Measurements from ENCODE around the gene CRELD1. TPM values are rescaled to one million over a fixed set of nuclear protein-coding genes. Genes with fewer than 3 reads are reported as not detected.

Gene CRELD1
- total and polyA plus RNA-seq, 2 donors (not counting 1 experiment from before 2014, with no cell fraction given), result 46.8 to 47.6 TPM

- Histone ChIP-seq H3K36me3 (replicated peaks in 1 of 2; ENCODE audit: control extremely low read depth in 1 of 2, control insufficient read depth in 1 of 2, extremely low read depth in 1 of 2, insufficient read depth in 2 of 2, low read length in 1 of 2) (peaks cover 0 to 27% of the 10 kb centered on the region in 2 experiments), H3K9ac (ENCODE audit: low read length) (no peak overlapping the region), H3K27ac (ENCODE audit: low read length in 2 of 2) (no peak overlapping the region), H3K27me3 (replicated peaks in 1 of 4; ENCODE audit: control extremely low read depth in 1 of 4, control insufficient read depth in 3 of 4, insufficient read depth in 4 of 4, low read length in 3 of 4) (no peaks in the 10 kb centered on the region), H3K4me2 (replicated peaks; ENCODE audit: low read depth, low read length, poor library complexity, severe bottlenecking) (no peak overlapping the region), H3K9me3 (ENCODE audit: control extremely low read depth in 1 of 3, control insufficient read depth in 2 of 3, insufficient read depth in 1 of 3, low read length in 2 of 3) (no peaks in the 10 kb centered on the region), H4K20me1 (ENCODE audit: control insufficient read depth, insufficient read depth, low read length, poor library complexity, severe bottlenecking) (no peaks in the 10 kb centered on the region), H3K4me1 (ENCODE audit: control insufficient read depth in 2 of 2, insufficient read depth in 2 of 2, low read length in 2 of 2) (peaks cover 22 to 26% of the 10 kb centered on the region in 2 donors), H2AFZ (ENCODE audit: insufficient read depth, low read depth, low read length, poor library complexity, severe bottlenecking) (no peak overlapping the region), H3K79me2 (ENCODE audit: control insufficient read depth, insufficient read depth, low read length) (peaks cover 27% of the 10 kb centered on the region), H3K4me3 (ENCODE audit: control extremely low read depth in 1 of 5, extremely low read depth in 1 of 5, insufficient read depth in 1 of 5, low read depth in 2 of 5, low read length in 4 of 5) (no peak overlapping the region)
- Mint-ChIP-seq H3K27me3 (no peaks in the 10 kb centered on the region), H3K4me3 (no peak overlapping the region), H3K4me1 (peaks cover 39% of the 10 kb centered on the region), H3K27ac (no peak overlapping the region), H3K9me3 (ENCODE audit: insufficient read depth) (no peaks in the 10 kb centered on the region)
- POLR2A ChIA-PET, result interaction anchor here (0.6 to 1.6 kb wide), 2 partner anchors 10 to 51 kb away, joined by 4 to 5 read pairs; partner anchors contain the start of gene EMC3
- TF ChIP-seq EZH2 (IDR thresholded peaks at IDR 0.05; ENCODE audit: borderline replicate concordance, insufficient read depth, low read depth, low read length, poor library complexity, severe bottlenecking), result no peak
- TF ChIP-seq CTCF (IDR thresholded peaks at IDR 0.05), result no peak
- intact Hi-C loops (cut with micrococcal nuclease), result no loop called here
- CTCF ChIA-PET, result interaction anchor here (2.1 to 6.0 kb wide), 2 partner anchors 11 to 15 kb away, joined by 5 to 47 read pairs; no protein-coding TSS in a partner anchor
- no peak for DNase-seq
- 100% methylated on average over 1 of the region's 5 CpGs for WGBS (ENCODE audit: insufficient coverage)
- ATAC-seq (ENCODE audit: low read depth), result no peak
Observed at GRCh38 chr3:9935966-9936510, 2.4 kb downstream of the CRELD1 start.

GRCh38 chr3:9937486-9938238, 4.0 kb downstream of the CRELD1 start:
- H3K27ac Mint-ChIP-seq, result no peak overlapping the region
- DNase-seq (no peak), ATAC-seq (ENCODE audit: low read depth) (no peak)
- WGBS (ENCODE audit: insufficient coverage), result 97% methylated on average over 13 of the region's 13 CpGs
- Histone ChIP-seq H3K9ac (ENCODE audit: low read length) (no peak overlapping the region), H3K4me3 (ENCODE audit: control extremely low read depth in 1 of 5, extremely low read depth in 1 of 5, insufficient read depth in 1 of 5, low read depth in 2 of 5, low read length in 4 of 5) (no peak overlapping the region), H3K36me3 (replicated peaks in 1 of 2; ENCODE audit: control extremely low read depth in 1 of 2, control insufficient read depth in 1 of 2, extremely low read depth in 1 of 2, insufficient read depth in 2 of 2, low read length in 1 of 2) (peaks cover 0 to 32% of the 10 kb centered on the region in 2 experiments), H3K4me1 (ENCODE audit: control insufficient read depth in 2 of 2, insufficient read depth in 2 of 2, low read length in 2 of 2) (peaks cover 16% of the 10 kb centered on the region in 2 donors), H3K9me3 (ENCODE audit: control extremely low read depth in 1 of 3, control insufficient read depth in 2 of 3, insufficient read depth in 1 of 3, low read length in 2 of 3) (no peaks in the 10 kb centered on the region), H4K20me1 (ENCODE audit: control insufficient read depth, insufficient read depth, low read length, poor library complexity, severe bottlenecking) (no peaks in the 10 kb centered on the region), H3K4me2 (replicated peaks; ENCODE audit: low read depth, low read length, poor library complexity, severe bottlenecking) (no peak overlapping the region), H3K79me2 (ENCODE audit: control insufficient read depth, insufficient read depth, low read length) (peaks cover 27% of the 10 kb centered on the region), H3K27ac (ENCODE audit: low read length in 2 of 2) (no peak overlapping the region), H3K27me3 (replicated peaks in 1 of 4; ENCODE audit: control extremely low read depth in 1 of 4, control insufficient read depth in 3 of 4, insufficient read depth in 4 of 4, low read length in 3 of 4) (no peaks in the 10 kb centered on the region), H2AFZ (ENCODE audit: insufficient read depth, low read depth, low read length, poor library complexity, severe bottlenecking) (no peak overlapping the region)
- TF ChIP-seq EZH2 (IDR thresholded peaks at IDR 0.05; ENCODE audit: borderline replicate concordance, insufficient read depth, low read depth, low read length, poor library complexity, severe bottlenecking) (no peak), CTCF (IDR thresholded peaks at IDR 0.05) (no peak)
- no peaks in the 10 kb centered on the region for H3K9me3 Mint-ChIP-seq (ENCODE audit: insufficient read depth)
- intact Hi-C loops (cut with micrococcal nuclease), result no loop called here
- no peaks in the 10 kb centered on the region for H3K27me3 Mint-ChIP-seq
- peaks cover 28% of the 10 kb centered on the region for H3K4me1 Mint-ChIP-seq
- CTCF ChIA-PET, result no interaction called here
- H3K4me3 Mint-ChIP-seq, result no peak overlapping the region
- POLR2A ChIA-PET, result no interaction called here

Data from B cell (primary cell).